Measurements from ENCODE around the gene HBS1L. TPM values are rescaled to one million over a fixed set of nuclear protein-coding genes. Genes with fewer than 3 reads are reported as not detected.

HBS1L gene
- total and polyA plus RNA-seq, 8 donors: 14.3 to 63.5 (median 30.7) TPM

GRCh38 chr6:135075018-135075417, 20.4 kb upstream of the HBS1L start:
- Histone ChIP-seq H3K36me3 (no peaks in the 10 kb centered on the region), H3K4me3 (no peak overlapping the region), H3K4me1 (peaks cover 0 to 8% (median 0%) of the 10 kb centered on the region in 4 donors), H3K27me3 (no peaks in the 10 kb centered on the region), H3K27ac (no peak overlapping the region), H3K9me3 (no peaks in the 10 kb centered on the region)
- TF ChIP-seq CTCF (IDR thresholded peaks at IDR 0.05) (no peak), POLR2A (IDR thresholded peaks at IDR 0.05) (no peak)
- DNase-seq: no peak
- WGBS, 5 donors: 59 to 78% (median 72%) methylated on average over 1 of the region's 1 CpG
- intact Hi-C loops (cut with DNase I; ENCODE audit: low total_unique reads): no loop called here

- TF ChIP-seq POLR2A (IDR thresholded peaks at IDR 0.05) (no peak), EP300 (IDR thresholded peaks at IDR 0.05) (no peak), POLR2AphosphoS5 (IDR thresholded peaks at IDR 0.05) (no peak), CTCF (IDR thresholded peaks at IDR 0.05) (no peak)
- H3K36me3 ChIP-seq: no peaks in the 10 kb centered on the region
- 71 to 80% (median 75%) methylated on average over 2 of the region's 2 CpGs for WGBS, 5 donors
Measured at GRCh38 chr6:135073756-135074393, 19.3 kb upstream of the HBS1L start.

DNA sequence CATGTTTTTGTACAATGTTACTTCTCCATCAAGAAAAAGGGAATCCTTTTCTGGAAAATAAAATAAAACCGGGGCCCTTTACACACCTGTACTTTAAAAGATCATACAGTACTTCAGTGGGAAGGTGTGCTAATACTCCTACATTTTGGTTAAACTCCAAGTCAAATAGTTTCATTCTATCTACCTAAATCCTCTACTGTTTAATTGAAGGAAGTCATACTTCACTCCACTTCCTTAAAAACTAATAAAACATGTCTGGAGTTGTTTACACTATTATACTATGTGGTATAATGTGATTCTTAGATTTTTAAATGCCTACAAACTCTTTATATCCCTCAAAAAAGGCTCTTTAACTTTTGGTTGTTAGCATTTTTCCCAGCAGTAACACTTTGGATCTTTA, 18.6 kb upstream of the HBS1L start:
- 22 to 59% (median 43%) methylated on average over 1 of the region's 1 CpG for WGBS, 5 donors
- TF ChIP-seq POLR2AphosphoS5 (IDR thresholded peaks at IDR 0.05): no peak
- no peak for TF ChIP-seq CTCF (IDR thresholded peaks at IDR 0.05)
- TF ChIP-seq POLR2A (IDR thresholded peaks at IDR 0.05): no peak
- TF ChIP-seq EP300 (IDR thresholded peaks at IDR 0.05): no peak

More at GRCh38 chr6:135073756-135074393, 19.3 kb upstream of the HBS1L start:
- Histone ChIP-seq H3K4me3 (no peak overlapping the region), H3K9me3 (no peaks in the 10 kb centered on the region), H3K27ac (no peak overlapping the region), H3K27me3 (no peaks in the 10 kb centered on the region), H3K4me1 (peaks cover 0 to 8% (median 0%) of the 10 kb centered on the region in 4 donors)
- no peak for DNase-seq
- intact Hi-C loops (cut with DNase I; ENCODE audit: low total_unique reads): no loop called here

DNA sequence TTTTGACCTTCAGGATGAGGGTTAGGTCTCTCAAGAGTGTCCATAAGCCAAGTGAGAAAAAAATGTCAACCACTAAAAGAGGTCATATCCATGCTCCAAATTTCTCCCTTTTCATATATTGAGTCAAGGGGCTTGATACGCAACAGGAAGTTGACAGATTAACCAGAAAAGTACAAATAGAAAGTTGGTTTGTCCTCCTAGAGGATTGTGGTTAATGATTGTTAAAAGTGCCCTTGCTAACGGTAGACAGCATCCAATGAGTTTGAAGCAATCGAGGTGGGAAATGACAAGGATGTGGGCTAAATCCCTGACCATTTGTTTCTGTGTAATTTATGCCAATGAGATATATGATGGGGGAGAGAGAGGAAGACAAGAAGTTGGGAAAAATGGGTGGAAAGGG, 18.1 kb upstream of the HBS1L start:
- no peak for TF ChIP-seq POLR2AphosphoS5 (IDR thresholded peaks at IDR 0.05)
- no peak for TF ChIP-seq CTCF (IDR thresholded peaks at IDR 0.05)
- TF ChIP-seq EP300 (IDR thresholded peaks at IDR 0.05): no peak
- no peak for TF ChIP-seq POLR2A (IDR thresholded peaks at IDR 0.05)
- no peaks in the 10 kb centered on the region for H3K27me3 ChIP-seq

More for the DNA sequence above, 18.6 kb upstream of the HBS1L start:
- Histone ChIP-seq H3K27ac (no peak overlapping the region), H3K9me3 (no peaks in the 10 kb centered on the region), H3K36me3 (no peaks in the 10 kb centered on the region), H3K4me3 (no peak overlapping the region), H3K4me1 (peaks cover 0 to 8% (median 0%) of the 10 kb centered on the region in 4 donors), H3K27me3 (no peaks in the 10 kb centered on the region)
- intact Hi-C loops (cut with DNase I; ENCODE audit: low total_unique reads): no loop called here
- no peak for DNase-seq

More for the DNA sequence above, 18.1 kb upstream of the HBS1L start:
- DNase-seq: no peak
- Histone ChIP-seq H3K27ac (no peak overlapping the region), H3K4me1 (peaks cover 0 to 8% (median 0%) of the 10 kb centered on the region in 4 donors), H3K36me3 (no peaks in the 10 kb centered on the region), H3K9me3 (no peaks in the 10 kb centered on the region), H3K4me3 (no peak overlapping the region)
- WGBS, 5 donors: 26 to 51% (median 27%) methylated on average over 3 of the region's 3 CpGs
- intact Hi-C loops (cut with DNase I; ENCODE audit: low total_unique reads): no loop called here

Measured in stomach (tissue), 9 donors.